Suprapubic skin (tissue), 4 donors: Measurements from ENCODE around the gene VAMP2. TPM values are rescaled to one million over a fixed set of nuclear protein-coding genes. Genes with fewer than 3 reads are reported as not detected.

Experiments used
- DNase-seq, 2 donors: peaks; one replicate each; pipeline ENCODE4 v3.0.0-alpha.2; 2019; ENCODE audit warnings: low spot score in 2 of 2
- H3K27ac ChIP-seq: fragments of 200-600 bp; sonication (generic); one replicate; pipeline ENCODE4 v1.5.1; 2019
- H3K27me3 ChIP-seq: fragments of 200-600 bp; sonication (generic); one replicate; pipeline ENCODE4 v1.5.1; 2019
- H3K36me3 ChIP-seq: fragments of 200-600 bp; sonication (generic); one replicate; pipeline ENCODE4 v1.5.1; 2019
- H3K4me1 ChIP-seq: fragments of 200-600 bp; sonication (generic); one replicate; pipeline ENCODE4 v1.5.1; 2019
- H3K4me3 ChIP-seq: fragments of 200-600 bp; sonication (generic); one replicate; pipeline ENCODE4 v1.5.1; 2019; ENCODE audit warnings: mild to moderate bottlenecking
- H3K9me3 ChIP-seq: fragments of 200-600 bp; sonication (generic); one replicate; pipeline ENCODE4 v1.5.1; 2019
- EP300 ChIP-seq: sonication (generic); formaldehyde crosslinking; IDR thresholded peaks from one replicate; pipeline ENCODE4 v1.6.1; 2017; ENCODE audit warnings: antibody characterized with exemption
- POLR2A ChIP-seq, 2 donors: fragments of 450-650 bp; IDR thresholded peaks; one replicate each; pipeline ENCODE4 v1.6.1; 2017; ENCODE audit warnings: antibody characterized with exemption in 2 of 2, mild to moderate bottlenecking in 2 of 2, moderate library complexity in 2 of 2
- POLR2AphosphoS5 ChIP-seq, 3 donors: sonication (generic); formaldehyde crosslinking; IDR thresholded peaks; one replicate each; pipeline ENCODE4 v1.6.1; 2017; ENCODE audit warnings: antibody characterized with exemption in 3 of 3
- WGBS: methylation state at CpG from one replicate; pipeline ENCODE4 v1.1.5; 2018; 5-methylcytosine and 5-hydroxymethylcytosine counted together
- total RNA-seq, 4 donors: library from RNA; depleted of rRNA; stranded (reverse); fragments of >200 nt; gene quantifications; one replicate each; pipeline ENCODE4 v1.1.0, GENCODE V29; 2016
- TF ChIP-seq, protein P1 (sequence below), 2 donors: fragments of 200-600 bp in 1 of 2; fragments of 450-650 bp in 1 of 2; sonication (generic) in 1 of 2; IDR thresholded peaks; one replicate each; pipeline ENCODE4 v1.5.1; 2016 to 2019; ENCODE audit warnings: antibody characterized with exemption in 2 of 2, mild to moderate bottlenecking in 1 of 2, moderate library complexity in 1 of 2

The VAMP2 gene
- total RNA-seq, 4 donors from 2014 or later: 41.2 to 64.3 (median 52.8) TPM

DNA sequence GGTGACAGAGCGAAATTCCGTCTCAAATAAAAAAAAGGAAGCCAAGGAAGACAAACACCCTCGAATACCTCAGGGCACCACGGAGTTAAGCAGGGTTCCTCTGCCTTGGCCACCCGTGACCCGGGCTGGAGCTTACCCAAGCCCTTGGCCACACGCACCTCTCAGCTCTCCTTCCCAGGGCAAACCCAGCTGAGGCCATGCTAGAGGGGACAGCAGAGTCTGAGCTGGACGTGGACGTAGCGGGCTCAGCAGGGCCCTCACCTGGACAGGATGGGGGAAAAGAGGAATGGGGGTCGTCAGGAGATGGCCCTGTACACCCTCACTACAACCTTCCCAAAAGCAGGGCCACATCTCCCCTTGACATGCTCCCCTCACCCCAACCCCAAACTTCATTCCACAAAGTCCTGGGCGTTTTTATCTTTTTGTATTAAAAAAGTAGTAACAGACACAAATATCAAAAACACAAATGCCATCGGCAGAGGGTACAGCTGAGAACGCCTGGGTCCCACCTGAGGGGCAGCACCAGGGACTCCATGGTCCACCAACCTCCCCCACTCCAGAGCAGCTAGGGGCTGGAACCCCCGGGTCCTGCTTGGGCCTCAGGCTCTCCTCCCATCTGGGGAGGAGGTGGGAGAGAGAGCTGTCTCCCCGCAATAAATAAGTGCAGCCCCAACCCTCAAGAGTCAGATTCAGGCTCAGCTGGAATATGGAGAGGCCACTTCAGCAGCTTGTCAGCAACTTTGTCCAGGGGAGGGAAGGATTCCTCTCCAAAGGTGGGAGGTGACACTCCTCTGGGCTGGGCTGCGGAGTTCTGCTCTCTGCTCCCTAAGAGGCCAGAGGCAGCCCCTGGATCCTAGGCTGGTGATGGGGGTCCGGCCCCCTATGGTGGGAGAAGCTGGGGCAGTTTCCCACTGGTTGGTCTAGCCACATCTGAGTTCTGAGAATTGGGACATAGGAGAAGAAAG is 22.4 kb downstream of the VAMP2 start:
- no peaks in the 10 kb centered on the region for H3K9me3 ChIP-seq
- no peaks in the 10 kb centered on the region for H3K27me3 ChIP-seq
- H3K4me1 ChIP-seq: peaks cover 31% of the 10 kb centered on the region
- H3K4me3 ChIP-seq: no peak overlapping the region
- peaks cover 60% of the 10 kb centered on the region for H3K36me3 ChIP-seq
- peak in 1 of 2 donors; percentile 70 for DNase-seq
- TF ChIP-seq POLR2AphosphoS5 (IDR thresholded peaks at IDR 0.05): no peak
- no peak for TF ChIP-seq POLR2A (IDR thresholded peaks at IDR 0.05)
- no peak for TF ChIP-seq EP300
- TF ChIP-seq, protein P1, sequence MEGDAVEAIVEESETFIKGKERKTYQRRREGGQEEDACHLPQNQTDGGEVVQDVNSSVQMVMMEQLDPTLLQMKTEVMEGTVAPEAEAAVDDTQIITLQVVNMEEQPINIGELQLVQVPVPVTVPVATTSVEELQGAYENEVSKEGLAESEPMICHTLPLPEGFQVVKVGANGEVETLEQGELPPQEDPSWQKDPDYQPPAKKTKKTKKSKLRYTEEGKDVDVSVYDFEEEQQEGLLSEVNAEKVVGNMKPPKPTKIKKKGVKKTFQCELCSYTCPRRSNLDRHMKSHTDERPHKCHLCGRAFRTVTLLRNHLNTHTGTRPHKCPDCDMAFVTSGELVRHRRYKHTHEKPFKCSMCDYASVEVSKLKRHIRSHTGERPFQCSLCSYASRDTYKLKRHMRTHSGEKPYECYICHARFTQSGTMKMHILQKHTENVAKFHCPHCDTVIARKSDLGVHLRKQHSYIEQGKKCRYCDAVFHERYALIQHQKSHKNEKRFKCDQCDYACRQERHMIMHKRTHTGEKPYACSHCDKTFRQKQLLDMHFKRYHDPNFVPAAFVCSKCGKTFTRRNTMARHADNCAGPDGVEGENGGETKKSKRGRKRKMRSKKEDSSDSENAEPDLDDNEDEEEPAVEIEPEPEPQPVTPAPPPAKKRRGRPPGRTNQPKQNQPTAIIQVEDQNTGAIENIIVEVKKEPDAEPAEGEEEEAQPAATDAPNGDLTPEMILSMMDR (IDR thresholded peaks at IDR 0.05): no peak
- WGBS: 82% methylated on average over 14 of the region's 18 CpGs
- H3K27ac ChIP-seq: no peak overlapping the region

DNA sequence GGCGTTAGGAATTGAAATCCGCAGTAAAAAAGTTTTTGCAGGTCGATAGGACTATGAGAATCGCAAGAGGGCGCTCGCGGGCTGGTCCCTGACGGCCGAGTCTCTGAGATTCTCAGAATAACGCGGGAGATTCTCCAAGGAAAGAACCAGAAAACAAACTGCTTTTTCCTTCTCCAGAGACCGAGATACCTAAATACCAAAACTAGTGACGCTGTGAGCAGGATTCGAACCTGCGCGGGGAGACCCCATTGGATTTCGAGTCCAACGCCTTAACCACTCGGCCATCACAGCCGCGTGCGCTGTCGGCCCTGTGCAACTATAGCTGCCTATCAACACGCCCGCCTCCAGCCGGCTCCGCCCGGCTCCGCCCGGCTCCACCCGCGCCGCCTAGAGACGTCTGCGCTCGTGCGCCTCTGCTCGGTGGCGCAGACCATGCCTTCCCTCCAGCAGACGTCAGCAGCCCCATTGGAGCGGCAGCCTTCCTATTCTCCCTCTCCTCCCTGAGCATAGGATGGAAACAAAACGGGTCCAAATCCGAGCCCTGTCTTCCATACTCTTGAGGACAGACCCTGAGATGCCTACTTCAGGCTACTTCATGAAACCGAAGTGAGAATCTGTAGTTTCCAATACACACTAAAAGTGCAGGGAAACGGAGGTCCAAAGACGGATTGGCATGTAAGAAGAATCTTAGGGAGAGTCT is 23.9 kb downstream of the VAMP2 start:
- no peaks in the 10 kb centered on the region for H3K27me3 ChIP-seq
- peak in 2 of 3 donors; percentile 86 to 98 for TF ChIP-seq POLR2AphosphoS5 (IDR thresholded peaks at IDR 0.05)
- peak in 1 of 2 donors; percentile 74 for TF ChIP-seq POLR2A (IDR thresholded peaks at IDR 0.05)
- TF ChIP-seq EP300: no peak
- TF ChIP-seq, protein P1 (IDR thresholded peaks at IDR 0.05): peak; percentile 86 to 91
- H3K4me1 ChIP-seq: peaks cover 31% of the 10 kb centered on the region
- peaks cover 45% of the 10 kb centered on the region for H3K36me3 ChIP-seq
- DNase-seq: peak; percentile 96
- peak overlapping the region; percentile 75 for H3K27ac ChIP-seq
- peak overlapping the region; percentile 23 for H3K4me3 ChIP-seq
- 2% methylated on average over 46 of the region's 46 CpGs for WGBS
- no peaks in the 10 kb centered on the region for H3K9me3 ChIP-seq

DNA sequence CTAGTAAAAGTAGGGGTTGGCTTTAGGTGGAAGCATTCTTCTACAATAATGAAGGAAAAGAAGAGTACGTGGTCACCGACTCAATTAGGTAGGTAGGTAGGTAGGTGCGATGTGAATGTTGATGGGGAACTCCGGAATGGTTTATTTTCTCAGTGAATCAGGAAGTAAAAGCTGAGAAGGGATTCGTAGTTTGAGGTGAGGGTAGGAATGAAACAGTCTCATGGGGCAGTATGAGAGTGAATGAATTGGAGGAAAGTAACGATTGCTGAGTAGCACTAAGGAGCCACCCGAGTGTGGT is 24.4 kb downstream of the VAMP2 start:
- TF ChIP-seq POLR2A (IDR thresholded peaks at IDR 0.05): no peak
- no peak for TF ChIP-seq POLR2AphosphoS5 (IDR thresholded peaks at IDR 0.05)
- TF ChIP-seq, protein P1 (IDR thresholded peaks at IDR 0.05): no peak
- peak; percentile 5 for TF ChIP-seq EP300
- Histone ChIP-seq H3K36me3 (peaks cover 40% of the 10 kb centered on the region), H3K27ac (peak overlapping the region; percentile 75), H3K4me3 (peak overlapping the region; percentile 23), H3K4me1 (peaks cover 31% of the 10 kb centered on the region), H3K27me3 (no peaks in the 10 kb centered on the region), H3K9me3 (no peaks in the 10 kb centered on the region)
- DNase-seq: no peak
- 2% methylated on average over 7 of the region's 7 CpGs for WGBS

DNA sequence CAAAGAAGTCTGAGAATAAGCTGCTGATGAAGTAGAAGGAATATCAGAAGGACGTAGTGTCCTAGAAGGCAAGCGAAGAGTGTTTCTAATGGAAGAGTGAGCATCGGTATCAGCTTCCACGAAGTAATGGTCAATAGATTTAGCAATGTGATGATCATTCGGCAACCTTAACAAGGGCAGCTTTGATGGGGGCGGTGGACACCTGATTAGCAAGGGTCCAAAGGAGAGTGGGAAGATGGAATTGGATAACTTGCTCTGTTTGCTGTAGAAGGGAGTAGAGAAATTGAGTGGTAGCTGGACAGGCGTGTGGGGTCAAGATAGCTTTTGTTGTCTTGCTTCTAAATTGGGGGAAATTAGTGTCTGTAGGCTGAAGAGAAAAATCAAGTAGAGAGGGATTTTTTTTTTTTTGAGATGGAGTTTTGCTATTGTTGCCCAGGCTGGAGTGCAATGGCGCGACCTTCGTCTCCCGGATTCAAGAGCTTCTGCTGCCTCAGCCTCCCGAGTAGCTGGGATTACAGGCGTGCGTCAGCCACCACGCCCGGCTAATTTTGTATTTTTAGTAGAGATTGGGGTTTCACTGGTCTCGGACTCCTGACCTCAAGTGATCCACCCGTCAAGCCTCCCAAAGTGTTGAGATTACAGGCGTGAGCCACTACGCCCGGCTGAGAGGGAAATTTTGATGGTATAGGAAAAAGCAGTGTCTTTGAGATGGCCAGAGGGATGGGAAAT is 24.9 kb downstream of the VAMP2 start:
- DNase-seq: peak in 1 of 2 donors; percentile 64
- Histone ChIP-seq H3K36me3 (peaks cover 34% of the 10 kb centered on the region), H3K4me1 (peaks cover 31% of the 10 kb centered on the region), H3K4me3 (peak overlapping the region; percentile 23), H3K27ac (peak overlapping the region; percentile 75), H3K27me3 (no peaks in the 10 kb centered on the region), H3K9me3 (no peaks in the 10 kb centered on the region)
- 42% methylated on average over 21 of the region's 21 CpGs for WGBS
- TF ChIP-seq POLR2A (IDR thresholded peaks at IDR 0.05) (no peak), EP300 (no peak), POLR2AphosphoS5 (IDR thresholded peaks at IDR 0.05) (no peak)
- TF ChIP-seq, protein P1 (IDR thresholded peaks at IDR 0.05): no peak
